ENCODE measurements around the gene EXOC6. TPM values are rescaled to one million over a fixed set of nuclear protein-coding genes. Genes with fewer than 3 reads are reported as not detected.

The EXOC6 gene
- polyA plus RNA-seq, 1 donor from 2014 or later: 26.3 TPM

DNA sequence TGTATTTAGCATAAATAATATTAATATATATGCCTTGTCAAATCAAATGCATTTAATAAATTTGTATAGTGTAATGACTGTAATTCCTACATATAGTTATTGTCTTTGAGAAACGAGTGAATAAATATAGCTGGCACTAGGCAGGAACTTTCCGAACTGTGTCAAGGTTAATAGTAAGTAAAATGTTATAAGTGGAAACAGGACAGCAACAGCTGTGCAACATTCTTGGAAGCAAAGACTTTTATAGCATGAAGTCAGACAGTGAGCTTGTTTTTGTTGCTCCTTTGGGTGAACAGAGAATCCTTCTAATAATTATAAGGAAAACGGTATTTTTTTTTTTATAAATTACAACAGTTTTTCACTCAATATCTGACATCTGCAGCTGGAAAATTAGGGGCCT lies 14.0 kb upstream of the EXOC6 start:
- no peak overlapping the region for H2AFZ ChIP-seq (ENCODE audit: low read depth, low read length)
- H3K9ac ChIP-seq (ENCODE audit: low read length): no peak overlapping the region
- TF ChIP-seq EZH2 (IDR thresholded peaks at IDR 0.05; ENCODE audit: borderline replicate concordance, insufficient read depth, low read length, poor library complexity, severe bottlenecking): no peak
- no peak for TF ChIP-seq TAF1 (IDR thresholded peaks at IDR 0.05; ENCODE audit: low read depth)
- no peak for TF ChIP-seq SMC3 (conservative IDR thresholded peaks at IDR 0.05; ENCODE audit: poor library complexity)
- TF ChIP-seq POLR2AphosphoS5 (IDR thresholded peaks at IDR 0.05): no peak
- TF ChIP-seq, protein P1, sequence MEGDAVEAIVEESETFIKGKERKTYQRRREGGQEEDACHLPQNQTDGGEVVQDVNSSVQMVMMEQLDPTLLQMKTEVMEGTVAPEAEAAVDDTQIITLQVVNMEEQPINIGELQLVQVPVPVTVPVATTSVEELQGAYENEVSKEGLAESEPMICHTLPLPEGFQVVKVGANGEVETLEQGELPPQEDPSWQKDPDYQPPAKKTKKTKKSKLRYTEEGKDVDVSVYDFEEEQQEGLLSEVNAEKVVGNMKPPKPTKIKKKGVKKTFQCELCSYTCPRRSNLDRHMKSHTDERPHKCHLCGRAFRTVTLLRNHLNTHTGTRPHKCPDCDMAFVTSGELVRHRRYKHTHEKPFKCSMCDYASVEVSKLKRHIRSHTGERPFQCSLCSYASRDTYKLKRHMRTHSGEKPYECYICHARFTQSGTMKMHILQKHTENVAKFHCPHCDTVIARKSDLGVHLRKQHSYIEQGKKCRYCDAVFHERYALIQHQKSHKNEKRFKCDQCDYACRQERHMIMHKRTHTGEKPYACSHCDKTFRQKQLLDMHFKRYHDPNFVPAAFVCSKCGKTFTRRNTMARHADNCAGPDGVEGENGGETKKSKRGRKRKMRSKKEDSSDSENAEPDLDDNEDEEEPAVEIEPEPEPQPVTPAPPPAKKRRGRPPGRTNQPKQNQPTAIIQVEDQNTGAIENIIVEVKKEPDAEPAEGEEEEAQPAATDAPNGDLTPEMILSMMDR (IDR thresholded peaks at IDR 0.05; ENCODE audit: poor library complexity, severe bottlenecking): no peak
- TF ChIP-seq, protein P2, sequence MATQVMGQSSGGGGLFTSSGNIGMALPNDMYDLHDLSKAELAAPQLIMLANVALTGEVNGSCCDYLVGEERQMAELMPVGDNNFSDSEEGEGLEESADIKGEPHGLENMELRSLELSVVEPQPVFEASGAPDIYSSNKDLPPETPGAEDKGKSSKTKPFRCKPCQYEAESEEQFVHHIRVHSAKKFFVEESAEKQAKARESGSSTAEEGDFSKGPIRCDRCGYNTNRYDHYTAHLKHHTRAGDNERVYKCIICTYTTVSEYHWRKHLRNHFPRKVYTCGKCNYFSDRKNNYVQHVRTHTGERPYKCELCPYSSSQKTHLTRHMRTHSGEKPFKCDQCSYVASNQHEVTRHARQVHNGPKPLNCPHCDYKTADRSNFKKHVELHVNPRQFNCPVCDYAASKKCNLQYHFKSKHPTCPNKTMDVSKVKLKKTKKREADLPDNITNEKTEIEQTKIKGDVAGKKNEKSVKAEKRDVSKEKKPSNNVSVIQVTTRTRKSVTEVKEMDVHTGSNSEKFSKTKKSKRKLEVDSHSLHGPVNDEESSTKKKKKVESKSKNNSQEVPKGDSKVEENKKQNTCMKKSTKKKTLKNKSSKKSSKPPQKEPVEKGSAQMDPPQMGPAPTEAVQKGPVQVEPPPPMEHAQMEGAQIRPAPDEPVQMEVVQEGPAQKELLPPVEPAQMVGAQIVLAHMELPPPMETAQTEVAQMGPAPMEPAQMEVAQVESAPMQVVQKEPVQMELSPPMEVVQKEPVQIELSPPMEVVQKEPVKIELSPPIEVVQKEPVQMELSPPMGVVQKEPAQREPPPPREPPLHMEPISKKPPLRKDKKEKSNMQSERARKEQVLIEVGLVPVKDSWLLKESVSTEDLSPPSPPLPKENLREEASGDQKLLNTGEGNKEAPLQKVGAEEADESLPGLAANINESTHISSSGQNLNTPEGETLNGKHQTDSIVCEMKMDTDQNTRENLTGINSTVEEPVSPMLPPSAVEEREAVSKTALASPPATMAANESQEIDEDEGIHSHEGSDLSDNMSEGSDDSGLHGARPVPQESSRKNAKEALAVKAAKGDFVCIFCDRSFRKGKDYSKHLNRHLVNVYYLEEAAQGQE (IDR thresholded peaks at IDR 0.05; ENCODE audit: borderline replicate concordance): no peak
- no peak for TF ChIP-seq EP300 (conservative IDR thresholded peaks at IDR 0.05; ENCODE audit: poor library complexity, severe bottlenecking)
- TF ChIP-seq MXI1 (conservative IDR thresholded peaks at IDR 0.05; ENCODE audit: poor library complexity, severe bottlenecking): no peak
- TF ChIP-seq RAD21 (conservative IDR thresholded peaks at IDR 0.05): no peak
- H4K20me1 ChIP-seq (ENCODE audit: insufficient read depth): no peaks in the 10 kb centered on the region
- H3K9me3 ChIP-seq (ENCODE audit: low read length): no peaks in the 10 kb centered on the region
- no peaks in the 10 kb centered on the region for H3K27me3 ChIP-seq (ENCODE audit: insufficient read depth, low read depth, low read length)
- no peak overlapping the region for H3K4me2 ChIP-seq (ENCODE audit: low read length)
- H3K79me2 ChIP-seq (replicated peaks; ENCODE audit: insufficient read depth, low read length): no peaks in the 10 kb centered on the region
- H3F3A ChIP-seq (ENCODE audit: insufficient read depth, low read length, poor library complexity, severe bottlenecking): no peaks in the 10 kb centered on the region
- H3K4me3 ChIP-seq (ENCODE audit: low read length): no peak overlapping the region
- H3K36me3 ChIP-seq (ENCODE audit: insufficient read depth, low read length): no peaks in the 10 kb centered on the region
- H3K9me2 ChIP-seq (ENCODE audit: insufficient read depth, low read length): no peaks in the 10 kb centered on the region
- H3K27ac ChIP-seq (ENCODE audit: low read length): no peak overlapping the region

DNA sequence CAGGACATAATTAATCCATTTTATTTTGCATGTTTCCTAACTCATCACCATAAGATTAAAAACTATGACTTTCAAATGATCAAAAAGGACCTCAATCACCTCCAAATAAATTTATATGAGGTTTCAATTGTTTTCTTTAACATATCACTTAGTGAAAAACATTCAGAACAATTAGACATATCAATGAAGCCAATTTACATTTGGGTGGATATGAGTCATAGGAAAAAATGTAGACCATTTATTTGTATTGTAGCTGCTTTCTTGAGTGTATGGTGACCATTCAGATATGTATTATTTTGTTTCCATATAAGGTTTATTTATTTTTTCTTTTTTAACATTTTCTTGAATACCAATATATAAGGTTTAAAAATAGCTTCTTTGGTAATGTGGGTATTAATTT lies 13.3 kb upstream of the EXOC6 start:
- Histone ChIP-seq H3F3A (ENCODE audit: insufficient read depth, low read length, poor library complexity, severe bottlenecking) (no peaks in the 10 kb centered on the region), H4K20me1 (ENCODE audit: insufficient read depth) (no peaks in the 10 kb centered on the region), H3K27ac (ENCODE audit: low read length) (no peak overlapping the region), H3K9ac (ENCODE audit: low read length) (no peak overlapping the region), H3K27me3 (ENCODE audit: insufficient read depth, low read depth, low read length) (no peaks in the 10 kb centered on the region), H3K9me2 (ENCODE audit: insufficient read depth, low read length) (no peaks in the 10 kb centered on the region), H2AFZ (ENCODE audit: low read depth, low read length) (no peak overlapping the region), H3K79me2 (replicated peaks; ENCODE audit: insufficient read depth, low read length) (no peaks in the 10 kb centered on the region), H3K4me2 (ENCODE audit: low read length) (no peak overlapping the region), H3K9me3 (ENCODE audit: low read length) (no peaks in the 10 kb centered on the region), H3K36me3 (ENCODE audit: insufficient read depth, low read length) (no peaks in the 10 kb centered on the region), H3K4me3 (ENCODE audit: low read length) (no peak overlapping the region)
- no peak for TF ChIP-seq TAF1 (IDR thresholded peaks at IDR 0.05; ENCODE audit: low read depth)
- TF ChIP-seq, protein P2 (IDR thresholded peaks at IDR 0.05; ENCODE audit: borderline replicate concordance): no peak
- no peak for TF ChIP-seq MXI1 (conservative IDR thresholded peaks at IDR 0.05; ENCODE audit: poor library complexity, severe bottlenecking)

Data from neural cell (in vitro differentiated cells).